Loucy (cell line): Measurements from ENCODE around the gene B9D1.

Experiments
- H2AFZ ChIP-seq: fragments of 200-600 bp; sonication (generic); 2 replicates; pipeline ENCODE4 v1.6.0; 2016; ENCODE audit warnings: antibody characterized with exemption, mild to moderate bottlenecking, low read length, moderate library complexity
- H3F3A ChIP-seq: fragments of 200-600 bp; 2 replicates; pipeline ENCODE4 v1.6.0; 2016; ENCODE audit warnings: antibody characterized with exemption, low read depth, mild to moderate bottlenecking
- H3K27me3 ChIP-seq: fragments of 200-600 bp; sonication (generic); 2 replicates; pipeline ENCODE4 v1.6.1; 2014; ENCODE audit warnings: low read length, mild to moderate bottlenecking; ENCODE audit not compliant: insufficient read depth, poor library complexity, severe bottlenecking
- H3K36me3 ChIP-seq: fragments of 200-600 bp; sonication (generic); 2 replicates; pipeline ENCODE4 v1.6.1; 2016; ENCODE audit warnings: low read length; ENCODE audit not compliant: insufficient read depth
- H3K4me1 ChIP-seq: fragments of 200-600 bp; sonication (generic); 2 replicates; pipeline ENCODE4 v1.5.1; 2014; ENCODE audit warnings: low read length, mild to moderate bottlenecking; ENCODE audit not compliant: insufficient read depth, poor library complexity, severe bottlenecking
- H3K4me2 ChIP-seq: fragments of 200-600 bp; sonication (generic); 2 replicates; pipeline ENCODE4 v1.6.0; 2014; ENCODE audit warnings: antibody characterized with exemption, low read length, low read depth, mild to moderate bottlenecking; ENCODE audit not compliant: poor library complexity, severe bottlenecking
- H3K4me3 ChIP-seq: fragments of 200-600 bp; sonication (generic); 2 replicates; pipeline ENCODE4 v1.5.1; 2014; ENCODE audit warnings: low read length, mild to moderate bottlenecking, mixed read lengths; ENCODE audit not compliant: poor library complexity, severe bottlenecking
- H3K79me2 ChIP-seq: fragments of 200-600 bp; sonication (generic); 2 replicates; pipeline ENCODE4 v1.6.1; 2014; ENCODE audit warnings: low read length; ENCODE audit not compliant: insufficient read depth
- H3K9ac ChIP-seq: fragments of 200-600 bp; sonication (generic); 2 replicates; pipeline ENCODE4 v1.6.0; 2014; ENCODE audit warnings: mild to moderate bottlenecking, low read depth, low read length, moderate library complexity; ENCODE audit not compliant: poor library complexity, severe bottlenecking
- H3K9me2 ChIP-seq: fragments of 200-600 bp; sonication (generic); replicated peaks from 2 replicates; pipeline ENCODE4 v1.6.1; 2016; ENCODE audit warnings: low read depth, low read length, mixed read lengths
- H3K9me3 ChIP-seq: fragments of 200-600 bp; sonication (generic); 2 replicates; pipeline ENCODE4 v1.6.1; 2014; ENCODE audit warnings: mild to moderate bottlenecking, antibody characterized with exemption, low read length, low read depth; ENCODE audit not compliant: insufficient read depth
- H4K20me1 ChIP-seq: fragments of 200-600 bp; sonication (generic); 2 replicates; pipeline ENCODE4 v1.6.0; 2014; ENCODE audit warnings: antibody characterized with exemption, low read length, mild to moderate bottlenecking; ENCODE audit not compliant: insufficient read depth, poor library complexity, severe bottlenecking
- EZH2phosphoT487 ChIP-seq: fragments of 200-600 bp; IDR thresholded peaks from 2 replicates; pipeline ENCODE4 v1.6.1; 2018; ENCODE audit warnings: antibody characterized with exemption, mild to moderate bottlenecking, moderate library complexity, borderline replicate concordance
- TF ChIP-seq, protein P1 (sequence below): fragments of 200-600 bp; sonication (generic); conservative IDR thresholded peaks from 2 replicates; pipeline ENCODE4 v1.5.1; 2014; ENCODE audit warnings: mild to moderate bottlenecking, antibody characterized with exemption, low read length

B9D1 gene

DNA sequence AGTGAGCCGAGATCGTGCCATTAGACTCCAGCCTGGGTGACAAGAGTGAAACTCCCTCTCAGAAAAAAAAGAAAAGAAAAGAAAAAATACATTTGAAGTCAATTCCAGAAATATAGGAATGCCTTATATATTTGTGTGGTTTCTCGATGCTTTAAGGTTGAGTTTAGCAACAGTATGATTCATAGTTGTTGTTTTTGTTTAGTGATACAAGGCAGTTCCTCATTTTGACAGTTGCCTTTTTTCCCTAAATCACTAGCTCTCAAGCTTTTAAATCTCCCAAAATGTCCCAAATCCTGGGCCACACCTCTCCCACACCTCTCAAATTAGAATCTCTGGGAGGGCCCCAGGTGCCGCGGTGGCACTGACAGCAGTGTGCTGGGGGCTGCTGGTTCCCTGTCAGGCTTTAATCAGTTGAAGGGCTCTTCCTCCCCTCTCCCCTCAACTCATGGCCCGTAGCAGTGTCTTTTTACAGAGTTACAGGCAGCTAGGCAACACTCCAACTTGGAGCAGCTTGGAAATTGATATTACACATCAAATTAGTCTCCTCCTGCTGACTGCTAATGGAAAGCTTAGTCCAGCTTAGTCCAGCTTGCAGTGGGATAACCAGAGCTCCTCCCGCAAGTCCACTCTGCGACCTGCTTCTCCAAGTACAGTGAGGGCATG is 66.9 kb downstream of the B9D1 start:
- Histone ChIP-seq H3F3A (no peaks in the 10 kb centered on the region), H3K36me3 (no peaks in the 10 kb centered on the region), H2AFZ (no peak overlapping the region), H3K4me3 (no peak overlapping the region), H3K9me3 (no peaks in the 10 kb centered on the region), H3K4me2 (no peak overlapping the region), H4K20me1 (no peaks in the 10 kb centered on the region), H3K9ac (no peak overlapping the region), H3K4me1 (no peaks in the 10 kb centered on the region), H3K27me3 (peaks cover 4% of the 10 kb centered on the region), H3K79me2 (no peaks in the 10 kb centered on the region), H3K9me2 (no peaks in the 10 kb centered on the region)
- TF ChIP-seq EZH2phosphoT487, result no peak
- TF ChIP-seq, protein P1, sequence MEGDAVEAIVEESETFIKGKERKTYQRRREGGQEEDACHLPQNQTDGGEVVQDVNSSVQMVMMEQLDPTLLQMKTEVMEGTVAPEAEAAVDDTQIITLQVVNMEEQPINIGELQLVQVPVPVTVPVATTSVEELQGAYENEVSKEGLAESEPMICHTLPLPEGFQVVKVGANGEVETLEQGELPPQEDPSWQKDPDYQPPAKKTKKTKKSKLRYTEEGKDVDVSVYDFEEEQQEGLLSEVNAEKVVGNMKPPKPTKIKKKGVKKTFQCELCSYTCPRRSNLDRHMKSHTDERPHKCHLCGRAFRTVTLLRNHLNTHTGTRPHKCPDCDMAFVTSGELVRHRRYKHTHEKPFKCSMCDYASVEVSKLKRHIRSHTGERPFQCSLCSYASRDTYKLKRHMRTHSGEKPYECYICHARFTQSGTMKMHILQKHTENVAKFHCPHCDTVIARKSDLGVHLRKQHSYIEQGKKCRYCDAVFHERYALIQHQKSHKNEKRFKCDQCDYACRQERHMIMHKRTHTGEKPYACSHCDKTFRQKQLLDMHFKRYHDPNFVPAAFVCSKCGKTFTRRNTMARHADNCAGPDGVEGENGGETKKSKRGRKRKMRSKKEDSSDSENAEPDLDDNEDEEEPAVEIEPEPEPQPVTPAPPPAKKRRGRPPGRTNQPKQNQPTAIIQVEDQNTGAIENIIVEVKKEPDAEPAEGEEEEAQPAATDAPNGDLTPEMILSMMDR, result no peak

DNA sequence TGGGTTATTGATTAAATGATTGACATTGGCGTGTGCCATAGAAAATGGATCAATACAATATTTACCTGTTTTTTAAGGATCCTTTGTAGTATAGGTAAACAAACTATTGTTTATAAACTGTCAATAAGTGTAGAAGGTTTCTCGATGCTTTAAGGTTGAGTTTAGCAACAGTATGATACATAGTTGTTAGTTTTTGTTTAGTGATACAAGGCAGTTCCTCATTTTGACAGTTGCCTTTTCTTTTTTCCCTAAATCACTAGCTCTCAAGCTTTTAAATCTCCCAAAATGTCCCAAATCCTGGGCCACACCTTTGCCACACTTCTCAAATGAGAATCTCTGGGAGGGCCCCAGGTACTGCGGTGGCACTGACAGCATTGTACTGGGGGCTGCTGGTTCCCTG is 68.1 kb downstream of the B9D1 start:
- no peak overlapping the region for H3K4me3 ChIP-seq
- no peaks in the 10 kb centered on the region for H3F3A ChIP-seq
- no peaks in the 10 kb centered on the region for H3K79me2 ChIP-seq
- no peak overlapping the region for H2AFZ ChIP-seq
- TF ChIP-seq, protein P1, result no peak
- no peak for TF ChIP-seq EZH2phosphoT487
- no peaks in the 10 kb centered on the region for H3K36me3 ChIP-seq
- no peaks in the 10 kb centered on the region for H3K9me2 ChIP-seq
- H3K9ac ChIP-seq, result no peak overlapping the region
- H3K4me1 ChIP-seq, result peaks cover 4% of the 10 kb centered on the region
- H3K4me2 ChIP-seq, result no peak overlapping the region
- H4K20me1 ChIP-seq, result no peaks in the 10 kb centered on the region
- no peaks in the 10 kb centered on the region for H3K9me3 ChIP-seq
- H3K27me3 ChIP-seq, result peaks cover 3% of the 10 kb centered on the region
